ENCODE results near the gene KCTD16.

Gene KCTD16

GRCh38 chr5:144352330-144352729 is 181.7 kb downstream of the KCTD16 start:
- no peak for DNase-seq

- no peak for DNase-seq
These were observed 182.2 kb downstream of the KCTD16 start for GRCh38 chr5:144352732-144353317.

GRCh38 chr5:144356489-144356888 is 185.8 kb downstream of the KCTD16 start:
- DNase-seq, result no peak

- no peak for DNase-seq
These were observed 190.7 kb downstream of the KCTD16 start for GRCh38 chr5:144361406-144361805.

- DNase-seq, result no peak
These were observed 195.2 kb downstream of the KCTD16 start for GRCh38 chr5:144365885-144366284.

GRCh38 chr5:144367991-144368390 is 197.3 kb downstream of the KCTD16 start:
- no peak for DNase-seq

- no peak for DNase-seq
These were observed 197.9 kb downstream of the KCTD16 start for GRCh38 chr5:144368556-144368955.

GRCh38 chr5:144369006-144369405 is 198.3 kb downstream of the KCTD16 start:
- DNase-seq, result no peak

GRCh38 chr5:144370273-144370672 is 199.6 kb downstream of the KCTD16 start:
- no peak for DNase-seq

GRCh38 chr5:144374637-144375036 is 204.0 kb downstream of the KCTD16 start:
- DNase-seq, result no peak

- DNase-seq, result no peak
These were observed 206.5 kb downstream of the KCTD16 start for GRCh38 chr5:144377207-144377606.

GRCh38 chr5:144378681-144379080 is 208.0 kb downstream of the KCTD16 start:
- no peak for DNase-seq

- no peak for DNase-seq
These were observed 214.9 kb downstream of the KCTD16 start for GRCh38 chr5:144385597-144385996.

- no peak for DNase-seq
These were observed 215.6 kb downstream of the KCTD16 start for GRCh38 chr5:144386315-144386714.

- no peak for DNase-seq
These were observed 219.5 kb downstream of the KCTD16 start for GRCh38 chr5:144390133-144390532.

GRCh38 chr5:144391044-144391443 is 220.4 kb downstream of the KCTD16 start:
- DNase-seq, result no peak

- DNase-seq, result no peak
These were observed 223.2 kb downstream of the KCTD16 start for GRCh38 chr5:144393641-144394435.

GRCh38 chr5:144395704-144396103 is 225.0 kb downstream of the KCTD16 start:
- no peak for DNase-seq

- DNase-seq, result no peak
These were observed 232.4 kb downstream of the KCTD16 start for GRCh38 chr5:144403058-144403457.

- no peak for DNase-seq
These were observed 233.2 kb downstream of the KCTD16 start for GRCh38 chr5:144403817-144404420.

GRCh38 chr5:144404672-144405071 is 234.0 kb downstream of the KCTD16 start:
- no peak for DNase-seq

GRCh38 chr5:144405991-144406390 is 235.3 kb downstream of the KCTD16 start:
- DNase-seq, result no peak

- no peak for DNase-seq
These were observed 235.8 kb downstream of the KCTD16 start for GRCh38 chr5:144406442-144406841.
